Ascending aorta (tissue), 2 donors: ENCODE results near the gene TMEM243. TPM values are rescaled to one million over a fixed set of nuclear protein-coding genes. Genes with fewer than 3 reads are reported as not detected.

Source experiments
- DNase-seq, 2 donors: peaks; one replicate each; pipeline ENCODE4 v3.0.0-alpha.2; 2019; ENCODE audit warnings: low spot score in 2 of 2
- H3K27ac ChIP-seq, 2 donors: fragments of 200-600 bp; sonication (generic); one replicate each; pipeline ENCODE4 v1.5.1; 2016 to 2017; ENCODE audit warnings: mild to moderate bottlenecking in 1 of 2
- H3K27me3 ChIP-seq: fragments of 200-600 bp; sonication (generic); one replicate; pipeline ENCODE4 v1.5.1; 2017
- H3K36me3 ChIP-seq, 2 donors: fragments of 200-600 bp; sonication (generic); one replicate each; pipeline ENCODE4 v1.5.1; 2016
- H3K4me1 ChIP-seq, 2 donors: fragments of 200-600 bp; sonication (generic); one replicate each; pipeline ENCODE4 v1.5.1; 2016 to 2017; ENCODE audit warnings: mild to moderate bottlenecking in 1 of 2
- H3K4me3 ChIP-seq, 2 donors: fragments of 200-600 bp; sonication (generic); one replicate each; pipeline ENCODE4 v1.5.1; 2016 to 2017; ENCODE audit warnings: mild to moderate bottlenecking in 1 of 2
- H3K9me3 ChIP-seq, 2 donors: fragments of 200-600 bp; sonication (generic); one replicate each; pipeline ENCODE4 v1.5.1; 2016
- CTCF ChIP-seq, 3 experiments: fragments of 200-600 bp in 2 of 3; fragments of 450-650 bp in 1 of 3; sonication (generic) in 2 of 3; IDR thresholded peaks; one replicate each; pipeline ENCODE4 v1.5.1; 2016 to 2019; ENCODE audit warnings: antibody characterized with exemption in 3 of 3, mild to moderate bottlenecking in 1 of 3, moderate library complexity in 1 of 3
- intact Hi-C: fragments of 100-400 bp; cut with DNase I; formaldehyde crosslinking; loops from one replicate; pipeline ENCODE4 v1.15.1; 2023
- total RNA-seq: library from RNA; depleted of rRNA; stranded (reverse); fragments of >200 nt; gene quantifications from one replicate; pipeline ENCODE4 v1.1.0, GENCODE V29; 2016

The TMEM243 gene
- total RNA-seq, 1 donor from 2014 or later = 27.5 TPM

- DNase-seq = no peak
- H3K27me3 ChIP-seq = no peaks in the 10 kb centered on the region
- intact Hi-C loops = no loop called here
- H3K9me3 ChIP-seq = no peaks in the 10 kb centered on the region
- no peak for TF ChIP-seq CTCF (IDR thresholded peaks at IDR 0.05)
- H3K4me1 ChIP-seq = no peaks in the 10 kb centered on the region
- H3K4me3 ChIP-seq = no peak overlapping the region
- no peak overlapping the region for H3K27ac ChIP-seq
- peaks cover 75 to 96% of the 10 kb centered on the region in 2 donors for H3K36me3 ChIP-seq
These were observed 28.7 kb downstream of the TMEM243 start for GRCh38 chr7:87190783-87191182.

- intact Hi-C loops = no loop called here
- Histone ChIP-seq H3K4me1 (no peaks in the 10 kb centered on the region), H3K27ac (no peak overlapping the region), H3K36me3 (peaks cover 71 to 96% of the 10 kb centered on the region in 2 donors), H3K27me3 (no peaks in the 10 kb centered on the region), H3K9me3 (no peaks in the 10 kb centered on the region), H3K4me3 (no peak overlapping the region)
- DNase-seq = no peak
- no peak for TF ChIP-seq CTCF (IDR thresholded peaks at IDR 0.05)
These were observed 30.6 kb downstream of the TMEM243 start for GRCh38 chr7:87188930-87189329.

- DNase-seq = no peak
- intact Hi-C loops = no loop called here
These were observed 32.4 kb downstream of the TMEM243 start for GRCh38 chr7:87187120-87187519.

GRCh38 chr7:87179180-87179579, 40.4 kb downstream of the TMEM243 start:
- Histone ChIP-seq H3K4me3 (no peak overlapping the region), H3K4me1 (no peaks in the 10 kb centered on the region), H3K9me3 (no peaks in the 10 kb centered on the region), H3K27ac (no peak overlapping the region), H3K27me3 (no peaks in the 10 kb centered on the region), H3K36me3 (peaks cover 39 to 56% of the 10 kb centered on the region in 2 donors)
- no peak for DNase-seq
- no peak for TF ChIP-seq CTCF (IDR thresholded peaks at IDR 0.05)
- intact Hi-C loops = no loop called here

More at GRCh38 chr7:87187120-87187519, 32.4 kb downstream of the TMEM243 start:
- H3K4me3 ChIP-seq = no peak overlapping the region
- H3K9me3 ChIP-seq = no peaks in the 10 kb centered on the region
- no peaks in the 10 kb centered on the region for H3K27me3 ChIP-seq
- no peak for TF ChIP-seq CTCF (IDR thresholded peaks at IDR 0.05)
- H3K4me1 ChIP-seq = no peaks in the 10 kb centered on the region
- peaks cover 72 to 96% of the 10 kb centered on the region in 2 donors for H3K36me3 ChIP-seq
- no peak overlapping the region for H3K27ac ChIP-seq

- Histone ChIP-seq H3K9me3 (no peaks in the 10 kb centered on the region), H3K36me3 (peaks cover 38 to 56% of the 10 kb centered on the region in 2 donors), H3K27me3 (no peaks in the 10 kb centered on the region), H3K4me1 (no peaks in the 10 kb centered on the region), H3K4me3 (no peak overlapping the region), H3K27ac (no peak overlapping the region)
- TF ChIP-seq CTCF (IDR thresholded peaks at IDR 0.05) = no peak
- intact Hi-C loops = no loop called here
- no peak for DNase-seq
These were observed 41.2 kb downstream of the TMEM243 start for GRCh38 chr7:87178320-87178719.

- no peak overlapping the region for H3K4me3 ChIP-seq
- no peaks in the 10 kb centered on the region for H3K27me3 ChIP-seq
- intact Hi-C loops = no loop called here
- no peak overlapping the region for H3K27ac ChIP-seq
- H3K4me1 ChIP-seq = peaks cover 0 to 3% of the 10 kb centered on the region in 2 donors
- DNase-seq = no peak
- no peaks in the 10 kb centered on the region for H3K9me3 ChIP-seq
- no peak for TF ChIP-seq CTCF (IDR thresholded peaks at IDR 0.05)
- peaks cover 60 to 70% of the 10 kb centered on the region in 2 donors for H3K36me3 ChIP-seq
These were observed 46.1 kb downstream of the TMEM243 start for GRCh38 chr7:87173471-87173870.
